SK-N-MC (cell line): ENCODE data around the gene DOC2B.

Source experiments
- DNase-seq: peaks from one replicate; pipeline ENCODE4 v3.0.0-alpha.2; 2011; ENCODE audit warnings: low read depth, low spot score
- H3K27ac ChIP-seq: fragments of 200-600 bp; sonication (generic); 2 replicates; pipeline ENCODE4 v1.5.1; 2016; ENCODE audit warnings: mixed run types
- H3K36me3 ChIP-seq: fragments of 200-600 bp; sonication (generic); 2 replicates; pipeline ENCODE4 v1.6.1; 2017; ENCODE audit warnings: antibody characterized with exemption, low read length, mixed read lengths; ENCODE audit not compliant: insufficient read depth
- H3K4me3 ChIP-seq: fragments of 200-600 bp; sonication (generic); 2 replicates; pipeline ENCODE4 v1.5.1; 2016
- H3K9ac ChIP-seq: fragments of 200-600 bp; sonication (generic); 2 replicates; pipeline ENCODE4 v1.8.0; 2017; ENCODE audit warnings: mixed run types, mixed read lengths; ENCODE audit not compliant: insufficient read length
- H3K9me3 ChIP-seq: fragments of 200-600 bp; sonication (generic); 2 replicates; pipeline ENCODE4 v1.6.1; 2017; ENCODE audit warnings: low read depth, mild to moderate bottlenecking, antibody characterized with exemption, low read length, moderate library complexity, mixed read lengths
- EZH2 ChIP-seq: fragments of 200-600 bp; sonication (generic); IDR thresholded peaks from one replicate; pipeline ENCODE4 v1.6.1; 2017; ENCODE audit warnings: antibody characterized with exemption
- FOXP2 ChIP-seq: optimal IDR thresholded peaks from 2 replicates; pipeline ENCODE3; 2011; ENCODE audit warnings: mild to moderate bottlenecking, moderate library complexity; ENCODE audit not compliant: insufficient read depth; ENCODE audit errors: extremely low read length, control extremely low read depth
- POLR2AphosphoS5 ChIP-seq: IDR thresholded peaks from 2 replicates; pipeline ENCODE4 v1.6.1; 2012; ENCODE audit warnings: mild to moderate bottlenecking, low read depth, low read length, borderline replicate concordance

The DOC2B gene

DNA sequence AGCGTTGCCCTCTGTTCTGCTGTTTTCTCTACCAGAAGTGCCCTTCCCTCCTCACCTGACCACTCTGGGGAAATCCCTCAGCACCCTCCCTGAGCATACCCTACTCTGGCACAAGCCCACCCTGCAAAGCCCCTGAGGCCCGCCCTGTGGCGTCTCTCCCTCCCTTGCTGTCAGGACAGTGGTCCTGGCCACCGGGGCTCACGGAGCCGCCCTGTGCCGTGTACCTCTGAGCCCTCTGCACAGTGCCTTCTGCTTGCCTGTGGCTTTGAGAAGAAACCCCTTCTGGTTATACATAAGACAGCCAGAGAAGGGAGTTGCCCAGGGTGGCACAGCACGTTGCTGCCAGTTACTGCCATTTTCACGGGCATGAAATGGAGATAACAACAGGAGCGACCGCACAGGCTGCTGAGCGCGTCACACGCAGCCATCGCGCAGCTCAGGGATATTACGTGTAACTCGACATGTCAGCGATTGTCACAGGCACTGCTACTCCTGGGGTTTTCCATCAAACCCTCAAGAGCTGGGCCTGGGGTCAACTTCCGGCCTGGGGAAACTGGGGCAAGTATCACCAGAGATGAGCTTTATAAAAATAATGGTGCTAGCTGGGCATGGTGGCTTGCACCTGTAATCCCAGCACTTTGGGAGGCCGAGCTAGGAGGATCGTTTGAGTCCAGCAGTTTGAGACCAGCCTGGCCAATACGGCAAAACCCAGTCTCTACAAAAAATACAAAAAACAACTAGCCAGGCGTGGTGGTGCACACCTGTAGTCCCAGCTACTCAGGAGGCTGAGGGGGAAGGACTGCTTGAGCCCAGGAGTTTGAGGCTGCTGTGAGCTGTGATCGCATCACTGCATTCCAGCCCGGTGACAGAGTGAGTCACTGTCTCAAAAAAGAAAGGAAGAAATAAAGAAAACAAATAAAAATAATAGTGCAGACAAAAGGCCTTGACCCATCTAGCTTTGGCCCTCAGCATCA lies 29.3 kb downstream of the DOC2B start:
- Histone ChIP-seq H3K36me3 (no peaks in the 10 kb centered on the region; the same call in 1 of the 2 replicates), H3K4me3 (no peak overlapping the region), H3K9ac (no peak overlapping the region), H3K9me3 (no peaks in the 10 kb centered on the region), H3K27ac (no peak overlapping the region)
- no peak for DNase-seq
- TF ChIP-seq EZH2 (no peak), FOXP2 (no peak), POLR2AphosphoS5 (no peak)

DNA sequence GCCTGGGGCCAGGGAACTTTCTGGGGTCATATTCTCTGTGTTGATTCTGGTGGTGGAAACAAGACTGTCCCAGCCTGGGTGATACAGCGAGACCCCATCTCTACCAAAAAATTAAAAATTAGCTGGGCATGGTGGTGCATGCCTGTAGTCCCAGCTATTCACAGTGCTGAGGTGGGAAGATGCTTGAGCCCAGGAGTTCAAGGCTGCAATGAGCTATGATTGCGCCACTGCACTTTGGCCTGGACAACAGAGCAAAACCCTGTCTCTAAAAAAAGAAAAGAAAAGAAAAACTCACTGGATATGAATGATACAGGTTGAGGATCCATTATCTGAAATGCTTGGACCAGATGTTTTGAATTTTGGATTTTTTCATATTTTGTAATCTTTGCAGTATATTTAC lies 30.4 kb downstream of the DOC2B start:
- Histone ChIP-seq H3K9ac (no peak overlapping the region), H3K9me3 (no peaks in the 10 kb centered on the region), H3K27ac (no peak overlapping the region), H3K4me3 (no peak overlapping the region), H3K36me3 (no peaks in the 10 kb centered on the region; the same call in 1 of the 2 replicates)
- no peak for TF ChIP-seq FOXP2
- TF ChIP-seq POLR2AphosphoS5 = no peak
- no peak for TF ChIP-seq EZH2
- no peak for DNase-seq

DNA sequence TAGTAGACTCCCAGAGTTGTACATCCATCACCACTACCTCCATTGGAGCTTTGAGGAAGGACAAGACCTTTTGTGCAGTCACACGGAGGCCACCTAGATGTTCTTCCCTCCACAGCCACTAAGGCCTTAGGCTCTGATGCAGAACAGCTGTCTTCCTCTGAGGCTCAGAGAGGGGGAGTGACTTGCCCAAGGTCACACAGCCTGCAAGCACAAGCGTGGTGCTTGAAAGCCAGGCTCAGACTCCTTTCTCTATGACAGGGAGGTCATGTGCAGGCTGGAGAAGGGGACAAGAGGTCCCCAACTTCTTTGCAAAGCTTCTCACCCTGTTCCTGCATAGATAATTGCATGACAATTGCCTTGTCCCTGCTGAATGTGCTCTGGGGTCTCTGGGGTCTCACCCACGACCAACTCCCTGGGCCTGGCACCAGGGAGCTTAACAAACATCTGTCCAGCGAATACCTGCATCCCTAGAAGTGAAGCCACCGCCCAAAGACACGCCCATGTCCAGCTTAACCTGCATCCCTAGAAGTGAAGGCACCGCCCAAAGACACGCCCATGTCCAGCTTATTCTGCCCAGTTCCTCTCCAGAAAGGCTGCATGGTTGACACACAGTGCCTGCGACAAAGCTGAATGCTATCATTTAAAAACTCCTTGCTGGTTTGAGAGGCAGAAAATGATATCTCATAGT lies 31.4 kb downstream of the DOC2B start:
- no peaks in the 10 kb centered on the region; the same call in 1 of the 2 replicates for H3K36me3 ChIP-seq
- no peaks in the 10 kb centered on the region for H3K9me3 ChIP-seq
- H3K9ac ChIP-seq = no peak overlapping the region
- no peak for TF ChIP-seq EZH2
- no peak for TF ChIP-seq POLR2AphosphoS5
- TF ChIP-seq FOXP2 = no peak
- DNase-seq = no peak
- no peak overlapping the region for H3K4me3 ChIP-seq
- H3K27ac ChIP-seq = no peak overlapping the region

DNA sequence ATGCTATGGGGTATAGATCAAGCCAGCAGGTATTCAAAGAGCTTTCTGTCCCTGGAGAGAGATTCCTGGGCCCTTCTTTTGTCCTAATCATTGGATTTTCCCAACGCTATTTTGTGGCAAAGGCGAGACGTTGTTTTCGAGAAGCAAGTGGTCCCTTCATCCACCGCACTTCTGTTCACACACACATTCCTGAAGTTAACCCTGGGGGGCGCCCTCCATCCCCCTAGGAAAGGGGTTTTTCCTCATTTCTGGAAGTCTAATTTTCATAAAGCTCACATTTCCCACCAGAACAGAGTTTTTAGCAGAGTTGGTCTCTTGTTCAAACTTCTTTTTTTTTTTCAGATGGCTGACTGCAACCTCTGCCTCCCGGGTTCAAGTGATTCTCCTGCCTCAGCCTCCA lies 32.2 kb downstream of the DOC2B start:
- no peak for DNase-seq
- no peak overlapping the region for H3K9ac ChIP-seq
- H3K27ac ChIP-seq = no peak overlapping the region
- no peaks in the 10 kb centered on the region; the same call in 1 of the 2 replicates for H3K36me3 ChIP-seq
- no peak overlapping the region for H3K4me3 ChIP-seq
- no peak for TF ChIP-seq POLR2AphosphoS5
- no peak for TF ChIP-seq EZH2
- TF ChIP-seq FOXP2 = no peak
- H3K9me3 ChIP-seq = no peaks in the 10 kb centered on the region

DNA sequence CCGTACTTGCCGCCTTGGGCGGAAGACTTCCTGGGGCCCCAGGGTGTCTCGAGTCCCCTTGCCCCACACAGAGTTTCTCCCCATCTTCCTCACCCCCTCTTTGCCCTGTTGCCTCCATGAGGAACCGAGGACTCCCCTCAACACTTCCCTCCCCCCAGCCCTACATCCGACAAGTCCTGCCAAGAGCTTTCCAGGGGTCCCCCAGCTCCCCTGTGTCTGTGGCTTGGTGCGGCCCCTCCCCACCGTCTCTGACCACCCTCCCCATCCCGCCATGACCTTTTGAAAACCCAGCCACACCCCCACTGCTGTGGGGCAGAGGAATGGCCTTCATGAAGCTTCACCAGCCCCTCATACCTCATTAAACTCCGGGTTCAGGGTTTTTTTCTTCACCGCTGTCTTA lies 32.7 kb downstream of the DOC2B start:
- Histone ChIP-seq H3K27ac (no peak overlapping the region), H3K9me3 (no peaks in the 10 kb centered on the region), H3K4me3 (no peak overlapping the region), H3K9ac (no peak overlapping the region), H3K36me3 (no peaks in the 10 kb centered on the region; the same call in 1 of the 2 replicates)
- no peak for DNase-seq
- no peak for TF ChIP-seq EZH2

DNA sequence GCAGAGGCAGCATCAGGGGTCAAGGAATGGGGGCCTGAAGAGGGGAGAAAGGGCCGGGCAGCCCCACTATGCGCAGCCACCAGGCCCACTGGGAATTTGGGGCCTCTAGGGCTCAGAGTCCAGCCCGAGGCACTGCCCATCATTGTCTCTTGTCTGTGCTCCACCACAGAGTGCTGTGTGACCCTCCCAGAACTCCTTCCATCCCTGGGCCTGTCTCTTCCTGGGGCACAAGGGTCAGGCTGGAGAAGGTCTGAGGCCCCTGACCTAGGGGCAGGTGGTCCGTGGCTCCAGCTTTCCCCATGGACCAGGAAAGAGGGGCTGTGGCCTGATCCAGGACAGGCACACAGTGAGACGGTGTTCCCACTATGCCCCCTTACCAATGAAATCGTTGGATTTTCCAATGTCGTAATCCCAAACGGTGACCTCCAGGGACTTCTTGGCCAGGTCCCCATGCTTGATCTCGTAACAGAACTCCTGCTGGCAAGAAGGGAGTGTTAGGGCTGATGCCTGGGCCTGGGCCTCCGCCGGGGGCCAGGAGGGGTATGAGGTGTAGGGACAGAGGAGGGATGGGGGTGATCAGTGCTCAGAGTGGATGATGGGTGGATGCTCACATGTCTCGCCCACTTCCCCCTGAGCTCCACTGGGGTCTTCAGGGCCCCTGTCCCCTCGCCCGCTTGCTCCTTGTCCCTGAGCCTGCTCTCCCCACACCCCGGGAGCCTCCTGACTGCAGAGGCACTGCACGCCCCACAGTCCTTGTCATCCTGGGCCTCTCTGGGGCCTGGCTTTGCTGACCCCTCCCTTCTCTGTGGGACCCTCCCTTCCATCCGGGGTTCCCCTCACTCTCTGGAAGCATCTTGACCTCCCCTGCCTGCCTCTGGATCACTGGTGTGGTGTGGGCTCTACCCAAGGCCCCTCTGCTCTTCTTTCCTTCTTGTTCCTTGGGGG lies 33.4 kb downstream of the DOC2B start:
- H3K9ac ChIP-seq = no peak overlapping the region
- DNase-seq = no peak
- H3K9me3 ChIP-seq = no peaks in the 10 kb centered on the region
- H3K27ac ChIP-seq = no peak overlapping the region
- H3K4me3 ChIP-seq = no peak overlapping the region
- H3K36me3 ChIP-seq = no peaks in the 10 kb centered on the region; the same call in 1 of the 2 replicates
- TF ChIP-seq EZH2 = no peak

DNA sequence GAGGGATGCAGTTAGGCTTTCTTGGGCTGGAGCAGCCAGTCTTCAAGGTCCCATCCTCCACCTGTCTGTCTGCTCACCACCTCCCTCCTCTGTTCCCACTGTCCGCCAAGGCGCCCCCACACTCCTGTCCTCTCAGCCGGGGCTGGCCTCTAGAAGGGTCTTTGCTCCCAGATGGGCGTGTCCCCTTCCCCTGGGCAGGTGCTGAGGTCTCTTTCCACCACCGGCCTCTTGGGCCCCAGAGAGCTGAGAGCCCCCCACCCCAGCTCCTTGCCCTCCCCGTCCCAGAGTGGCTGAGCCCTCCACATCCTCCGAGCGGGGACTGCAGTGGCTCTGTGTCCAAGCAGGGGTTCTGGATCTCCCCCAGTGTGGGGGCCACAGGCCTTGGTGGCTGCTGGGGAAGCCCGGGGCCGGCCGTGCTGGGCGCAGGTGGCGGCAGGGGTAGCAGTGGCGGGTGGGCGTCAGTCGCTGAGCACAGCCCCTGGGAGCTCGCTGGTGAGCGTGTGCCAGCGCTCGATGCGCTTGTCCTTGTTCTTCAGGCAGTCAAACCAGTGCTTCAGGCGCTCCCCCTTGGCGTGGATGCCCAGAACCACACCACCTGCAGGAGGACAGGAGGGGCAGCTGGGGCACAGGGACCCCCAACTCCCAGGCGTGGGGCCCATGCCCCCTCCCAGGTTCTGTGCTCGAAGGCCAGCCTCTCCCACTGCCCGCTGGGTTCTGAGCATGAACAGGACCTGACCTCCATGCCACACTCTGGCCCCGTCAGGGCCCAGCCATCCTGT lies 34.3 kb downstream of the DOC2B start:
- Histone ChIP-seq H3K9ac (no peak overlapping the region), H3K4me3 (no peak overlapping the region), H3K36me3 (no peaks in the 10 kb centered on the region; the same call in 1 of the 2 replicates), H3K9me3 (no peaks in the 10 kb centered on the region), H3K27ac (no peak overlapping the region)
- DNase-seq = no peak
- no peak for TF ChIP-seq POLR2AphosphoS5
- no peak for TF ChIP-seq EZH2
- no peak for TF ChIP-seq FOXP2
